ENCODE results near the gene ELL2.
"Not testable (repeated sequence)": the region's sequence is repeated elsewhere in the genome, so short reads cannot be mapped to it uniquely, and the experiment has no call there.

Gene ELL2

GRCh38 chr5:95840956-95841705 is 120.5 kb downstream of the ELL2 start:
- DNase-seq (ENCODE audit: low spot score): no peak

- no peak for DNase-seq (ENCODE audit: low spot score)
Measured at GRCh38 chr5:95839658-95840057, 122.0 kb downstream of the ELL2 start.

GRCh38 chr5:95838556-95838955 is 123.1 kb downstream of the ELL2 start:
- DNase-seq (ENCODE audit: low spot score): no peak

- no peak for DNase-seq (ENCODE audit: low spot score)
Measured at GRCh38 chr5:95838001-95838520, 123.6 kb downstream of the ELL2 start.

- DNase-seq (ENCODE audit: low spot score): no peak
Measured at GRCh38 chr5:95837492-95837891, 124.2 kb downstream of the ELL2 start.

GRCh38 chr5:95836971-95837370 is 124.7 kb downstream of the ELL2 start:
- not testable (repeated sequence) for DNase-seq (ENCODE audit: low spot score)

- DNase-seq (ENCODE audit: low spot score): no peak
Measured at GRCh38 chr5:95836544-95836943, 125.1 kb downstream of the ELL2 start.

GRCh38 chr5:95835682-95836385 is 125.8 kb downstream of the ELL2 start:
- no peak for DNase-seq (ENCODE audit: low spot score)

Data from SK-N-DZ (cell line).